GM15510 (cell line): ENCODE measurements around the gene FMR1NB.

Experiments used
- POLR2A ChIP-seq: IDR thresholded peaks from 3 replicates; pipeline ENCODE4 v1.6.1; 2011; ENCODE audit warnings: borderline replicate concordance; ENCODE audit not compliant: insufficient read length; ENCODE audit errors: extremely low read depth

FMR1NB gene, protein sequence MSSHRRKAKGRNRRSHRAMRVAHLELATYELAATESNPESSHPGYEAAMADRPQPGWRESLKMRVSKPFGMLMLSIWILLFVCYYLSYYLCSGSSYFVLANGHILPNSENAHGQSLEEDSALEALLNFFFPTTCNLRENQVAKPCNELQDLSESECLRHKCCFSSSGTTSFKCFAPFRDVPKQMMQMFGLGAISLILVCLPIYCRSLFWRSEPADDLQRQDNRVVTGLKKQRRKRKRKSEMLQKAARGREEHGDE

DNA sequence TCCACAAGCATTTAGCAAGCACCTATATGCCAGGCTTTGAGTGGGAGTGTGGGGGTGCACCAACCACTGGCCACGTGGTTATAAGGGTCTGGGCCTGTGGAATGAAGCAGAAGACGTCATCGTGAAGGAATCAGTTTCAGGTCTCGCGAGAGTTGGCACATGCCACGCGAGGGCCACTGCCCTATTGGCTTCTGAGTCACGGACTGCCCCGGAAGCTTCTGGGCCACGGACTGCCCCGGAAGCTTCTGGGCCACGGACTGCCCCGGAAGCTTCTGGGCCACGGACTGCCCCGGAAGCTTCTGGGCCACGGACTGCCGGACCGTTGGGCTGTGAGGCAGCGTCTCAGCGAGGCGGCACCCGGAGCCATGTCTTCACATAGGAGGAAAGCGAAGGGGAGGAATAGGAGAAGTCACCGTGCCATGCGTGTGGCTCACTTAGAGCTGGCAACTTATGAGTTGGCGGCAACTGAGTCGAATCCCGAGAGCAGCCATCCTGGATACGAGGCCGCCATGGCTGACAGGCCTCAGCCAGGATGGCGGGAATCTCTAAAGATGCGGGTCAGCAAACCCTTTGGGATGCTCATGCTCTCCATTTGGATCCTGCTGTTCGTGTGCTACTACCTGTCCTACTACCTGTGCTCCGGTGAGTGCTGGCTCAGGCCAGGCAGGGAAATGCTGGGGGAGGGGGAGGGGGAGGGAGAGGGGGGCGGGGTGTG is at the start of gene FMR1NB:
Gene FMR1NB (plus strand): TSS at position 300 of the 715 bp plus-strand sequence. CDS start 66 bp downstream, at position 366.
- TF ChIP-seq POLR2A, result no peak

DNA sequence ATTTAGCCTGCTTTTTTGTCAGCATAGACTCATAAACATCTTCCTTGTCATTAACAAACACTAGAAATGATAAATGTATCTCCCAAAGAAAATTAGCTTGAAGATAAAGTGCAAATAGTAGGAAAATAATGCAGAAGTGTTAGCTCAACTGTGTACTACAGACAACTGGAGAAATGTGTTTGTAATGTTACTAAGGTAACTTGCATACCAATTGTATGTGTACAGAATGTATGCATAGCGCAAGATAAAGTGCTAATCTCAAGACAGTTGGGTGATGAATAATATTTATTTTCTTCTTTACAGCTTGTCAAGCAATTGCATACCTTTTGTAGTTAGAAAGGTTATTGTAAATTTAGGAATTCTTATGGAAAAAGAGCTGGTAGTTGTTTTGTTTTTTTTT is 47.3 kb upstream of the FMR1NB start:
- TF ChIP-seq POLR2A, result no peak

DNA sequence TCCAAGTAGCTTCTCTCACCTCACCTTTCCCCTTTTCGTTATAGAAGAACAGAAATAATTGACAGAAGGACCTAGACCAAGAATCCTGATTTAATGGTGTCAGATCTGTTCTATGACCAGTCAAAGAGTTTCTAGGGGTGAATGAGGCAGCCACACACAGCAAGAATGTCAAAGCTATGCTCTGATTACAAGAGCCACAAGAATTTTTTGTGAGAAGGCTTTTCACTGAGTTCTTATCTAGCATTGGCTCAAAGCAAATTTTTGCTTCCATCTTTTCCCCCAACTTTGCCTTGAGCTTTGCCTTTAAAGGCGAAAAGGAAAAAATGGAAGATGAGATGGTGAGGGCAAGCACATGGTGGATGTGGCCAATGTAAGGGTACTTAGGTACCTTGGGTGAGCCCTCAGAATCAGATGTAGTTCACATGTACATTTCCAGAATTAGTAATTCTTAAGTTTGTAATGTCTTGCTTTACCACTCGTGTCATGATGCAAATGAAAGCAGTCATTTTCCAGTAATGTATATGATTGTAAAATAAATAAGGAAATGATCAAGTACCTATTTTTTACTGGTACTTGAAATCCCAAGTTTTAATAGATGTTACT is 45.9 kb upstream of the FMR1NB start:
- no peak for TF ChIP-seq POLR2A

DNA sequence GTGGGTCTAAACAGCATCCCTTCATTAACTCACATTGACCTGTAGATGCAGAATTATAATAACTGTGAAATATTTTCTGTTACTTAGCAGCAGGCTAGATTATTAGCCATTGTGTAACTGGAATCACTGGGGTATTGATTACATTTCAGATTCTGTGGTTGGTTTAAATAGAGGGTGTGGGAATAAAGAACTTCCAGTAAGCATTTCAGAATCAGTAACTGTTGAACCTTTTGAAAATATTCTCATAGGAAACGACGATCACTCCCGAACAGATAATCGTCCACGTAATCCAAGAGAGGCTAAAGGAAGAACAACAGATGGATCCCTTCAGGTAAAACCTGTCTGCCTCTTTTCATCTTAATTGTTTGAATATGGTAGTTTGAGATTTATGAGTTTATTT is 35.9 kb upstream of the FMR1NB start:
- TF ChIP-seq POLR2A, result no peak

DNA sequence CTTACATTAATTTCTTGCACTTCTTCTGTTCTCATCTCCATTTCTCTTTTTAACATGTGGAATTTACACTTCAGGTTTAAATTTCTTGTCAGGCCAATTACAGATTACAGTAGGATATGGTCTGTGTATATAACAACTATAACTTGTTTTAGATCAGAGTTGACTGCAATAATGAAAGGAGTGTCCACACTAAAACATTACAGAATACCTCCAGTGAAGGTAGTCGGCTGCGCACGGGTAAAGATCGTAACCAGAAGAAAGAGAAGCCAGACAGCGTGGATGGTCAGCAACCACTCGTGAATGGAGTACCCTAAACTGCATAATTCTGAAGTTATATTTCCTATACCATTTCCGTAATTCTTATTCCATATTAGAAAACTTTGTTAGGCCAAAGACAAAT is 32.6 kb upstream of the FMR1NB start:
- no peak for TF ChIP-seq POLR2A

DNA sequence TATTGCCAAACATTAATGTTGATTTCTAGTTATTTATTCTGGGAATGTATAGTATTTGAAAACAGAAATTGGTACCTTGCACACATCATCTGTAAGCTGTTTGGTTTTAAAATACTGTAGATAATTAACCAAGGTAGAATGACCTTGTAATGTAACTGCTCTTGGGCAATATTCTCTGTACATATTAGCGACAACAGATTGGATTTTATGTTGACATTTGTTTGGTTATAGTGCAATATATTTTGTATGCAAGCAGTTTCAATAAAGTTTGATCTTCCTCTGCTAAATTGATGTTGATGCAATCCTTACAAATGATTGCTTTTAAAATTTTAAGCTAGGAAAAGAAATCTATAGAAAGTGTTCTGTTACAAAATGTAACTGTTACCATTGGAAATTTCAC is 30.8 kb upstream of the FMR1NB start:
- no peak for TF ChIP-seq POLR2A

DNA sequence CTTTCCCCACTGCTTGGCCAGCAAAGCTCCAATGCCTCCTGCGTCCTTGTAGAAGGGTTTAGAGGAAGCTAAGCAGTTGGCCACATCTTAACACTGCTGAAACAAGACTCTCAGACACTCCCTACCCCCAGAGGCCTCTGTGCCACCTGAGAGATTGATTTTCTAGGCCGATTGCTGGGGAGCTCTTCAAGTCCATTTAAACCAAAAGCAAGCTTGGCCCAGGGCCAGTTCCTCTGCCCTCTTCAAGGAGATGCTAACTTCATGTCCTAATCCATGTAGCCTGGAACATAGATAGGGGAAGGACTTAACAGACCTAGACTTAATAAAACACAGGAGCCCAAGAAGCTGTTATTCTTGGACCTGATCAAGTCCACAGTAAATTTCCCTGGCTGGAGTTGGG is 27.2 kb upstream of the FMR1NB start:
- TF ChIP-seq POLR2A, result no peak

DNA sequence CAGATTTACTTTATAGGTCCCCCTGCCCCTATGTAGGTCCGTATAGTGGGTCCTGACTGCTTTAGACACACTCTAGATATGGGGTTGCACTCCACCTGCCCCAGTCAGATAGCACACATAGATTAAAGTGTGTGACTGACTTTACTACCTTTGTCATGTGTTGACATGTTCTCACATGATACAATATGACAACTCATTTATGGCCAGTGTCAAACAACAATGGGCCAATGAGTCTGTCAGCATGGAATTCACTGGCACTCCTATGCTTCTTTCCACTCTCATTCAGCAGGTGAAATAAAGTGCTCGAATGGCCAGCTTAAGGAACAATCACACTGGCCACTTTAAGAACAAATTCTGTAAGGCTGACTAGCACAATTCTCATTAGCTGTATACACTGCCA is 23.8 kb upstream of the FMR1NB start:
- TF ChIP-seq POLR2A, result no peak

DNA sequence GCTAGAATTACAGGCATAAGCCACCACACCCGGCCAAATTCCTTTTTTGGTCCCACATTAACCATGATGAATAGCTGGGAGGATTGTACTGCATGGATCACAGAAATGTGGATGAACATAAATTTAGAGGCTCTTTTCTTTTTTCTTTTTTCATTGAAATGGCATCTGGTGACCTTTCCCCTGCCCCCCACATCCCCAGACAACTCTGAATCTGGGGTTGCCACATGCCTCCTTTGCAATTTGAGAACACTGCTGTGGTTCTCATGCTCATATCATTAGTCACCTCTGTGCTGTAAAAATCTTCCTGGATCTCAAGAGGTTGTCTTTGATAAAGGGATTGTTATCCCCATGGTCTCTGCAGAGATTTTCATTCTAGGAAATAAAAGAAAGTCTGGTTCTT is 22.8 kb upstream of the FMR1NB start:
- no peak for TF ChIP-seq POLR2A

DNA sequence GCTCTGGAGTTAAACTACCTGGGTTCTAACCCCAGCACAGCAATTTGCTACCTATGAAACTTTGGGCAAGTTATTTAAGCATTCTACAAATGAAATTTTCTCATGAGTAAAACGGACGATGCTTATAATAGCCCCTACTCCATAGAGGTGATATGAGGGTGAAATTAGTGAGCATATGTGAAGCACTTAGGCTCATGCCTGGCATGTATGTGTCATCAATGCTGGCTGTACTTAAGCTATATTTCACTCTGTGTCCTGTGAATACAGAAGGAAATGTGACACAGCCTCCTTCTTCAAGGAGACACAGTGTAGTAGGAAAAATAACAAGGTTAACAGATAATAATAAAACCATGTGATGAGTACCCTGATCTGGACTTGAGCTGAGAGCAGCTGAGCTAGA is 20.4 kb upstream of the FMR1NB start:
- no peak for TF ChIP-seq POLR2A

DNA sequence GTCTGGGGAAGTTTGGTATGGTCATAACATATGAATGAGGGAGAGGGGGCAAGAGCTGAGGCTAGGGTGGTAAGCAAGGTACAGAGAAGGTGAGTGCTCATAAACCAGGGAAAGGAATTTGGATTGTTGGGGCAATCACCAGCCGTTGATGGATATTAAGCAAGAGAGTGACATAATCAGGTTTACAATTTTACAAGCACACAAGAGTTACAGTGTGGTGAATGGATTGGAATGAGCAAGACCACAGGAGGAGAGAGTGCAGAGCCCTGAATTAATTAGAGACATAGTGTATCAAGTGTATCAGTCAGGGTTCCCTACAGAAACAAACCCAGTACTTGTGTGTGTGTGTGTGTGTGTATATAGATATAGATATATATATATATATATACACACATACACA is 18.7 kb upstream of the FMR1NB start:
- TF ChIP-seq POLR2A, result no peak

DNA sequence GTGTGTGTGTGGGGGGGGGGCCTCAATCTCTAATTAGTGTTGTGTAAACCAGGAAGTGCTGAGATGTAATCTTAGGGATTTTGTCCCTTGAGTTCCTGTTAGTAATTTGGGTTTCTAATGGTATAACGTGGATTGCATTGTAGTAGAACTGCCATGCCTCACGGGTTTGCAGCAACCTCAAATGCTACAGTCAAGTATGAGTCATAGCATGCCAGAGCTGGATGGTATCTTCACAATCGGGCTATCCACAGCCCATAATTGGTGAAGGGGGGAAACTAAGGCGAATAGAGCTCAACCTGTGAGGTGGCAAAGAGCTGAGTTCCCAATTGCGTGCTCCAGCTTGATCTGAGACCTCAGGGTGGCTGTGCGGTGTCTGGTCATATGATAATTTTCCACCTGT is 2.2 kb upstream of the FMR1NB start:
- TF ChIP-seq POLR2A, result no peak

DNA sequence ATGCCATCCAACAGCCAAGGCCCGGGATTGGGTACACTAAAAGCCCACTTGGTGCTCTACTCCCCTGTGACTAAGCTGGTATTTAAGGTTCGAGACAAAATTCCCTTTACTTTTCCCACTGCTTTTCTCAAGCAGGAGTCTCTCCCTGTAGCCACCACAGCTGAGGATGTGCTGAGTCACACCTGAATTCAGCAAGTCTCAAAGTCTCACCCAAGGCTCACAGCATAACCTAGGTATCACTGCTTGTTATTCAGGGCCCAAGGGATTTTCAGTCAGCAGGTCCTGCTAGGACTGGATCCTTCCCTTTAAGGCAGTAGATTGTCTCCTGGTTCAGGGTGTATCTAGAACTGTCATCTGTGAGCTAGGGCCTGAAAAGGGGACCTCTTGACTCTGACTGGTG is 39.2 kb downstream of the FMR1NB start:
- TF ChIP-seq POLR2A, result no peak

DNA sequence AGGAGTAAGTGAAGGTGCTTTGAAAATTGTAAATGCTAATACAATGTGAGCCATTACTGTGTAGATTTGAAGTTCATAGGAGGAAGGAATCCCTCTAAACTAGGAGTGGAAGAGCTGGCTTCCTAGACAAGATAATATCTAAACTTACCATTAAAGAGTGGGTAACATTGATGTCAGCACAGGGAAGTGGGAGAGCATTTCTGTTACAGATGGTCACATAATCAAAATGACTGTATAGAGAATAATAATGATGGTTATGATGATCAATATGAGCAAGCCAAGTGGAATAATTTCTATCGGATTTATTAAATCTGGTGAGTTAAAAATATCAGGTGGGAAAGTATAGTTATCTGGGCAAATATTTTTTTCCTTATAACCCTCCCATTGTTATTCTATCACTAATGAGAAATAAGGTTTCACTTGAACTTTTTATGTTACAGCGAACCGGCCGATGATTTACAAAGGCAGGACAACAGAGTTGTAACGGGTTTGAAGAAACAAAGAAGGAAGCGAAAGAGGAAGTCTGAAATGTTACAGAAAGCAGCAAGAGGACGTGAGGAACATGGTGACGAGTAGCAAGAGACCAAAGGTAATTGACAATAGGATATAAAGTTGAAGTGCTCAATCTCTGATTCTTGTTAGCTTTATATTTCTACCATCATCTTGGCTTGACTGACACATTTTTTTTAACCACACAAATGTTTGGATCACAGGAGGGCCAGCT is 43.5 kb downstream of the FMR1NB start:
- no peak for TF ChIP-seq POLR2A

DNA sequence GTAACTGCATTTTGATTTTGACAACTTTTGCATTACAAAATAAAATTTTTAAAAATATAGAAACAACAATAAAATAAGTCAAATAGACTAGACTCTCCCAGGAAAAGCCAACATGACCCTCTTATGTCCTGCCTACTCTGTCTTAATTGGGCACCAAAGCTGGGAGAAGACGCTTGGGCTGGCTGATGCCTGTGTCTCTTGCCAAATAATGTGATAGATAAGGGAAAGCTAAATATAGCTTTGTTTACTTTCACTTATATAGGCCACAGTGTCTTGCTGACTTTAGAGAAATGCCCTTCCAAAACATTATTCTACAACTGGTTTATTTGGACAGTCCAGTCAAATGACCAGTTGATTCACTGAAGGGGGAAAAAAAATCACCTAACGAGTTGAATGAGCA is 54.2 kb downstream of the FMR1NB start:
- TF ChIP-seq POLR2A, result no peak

DNA sequence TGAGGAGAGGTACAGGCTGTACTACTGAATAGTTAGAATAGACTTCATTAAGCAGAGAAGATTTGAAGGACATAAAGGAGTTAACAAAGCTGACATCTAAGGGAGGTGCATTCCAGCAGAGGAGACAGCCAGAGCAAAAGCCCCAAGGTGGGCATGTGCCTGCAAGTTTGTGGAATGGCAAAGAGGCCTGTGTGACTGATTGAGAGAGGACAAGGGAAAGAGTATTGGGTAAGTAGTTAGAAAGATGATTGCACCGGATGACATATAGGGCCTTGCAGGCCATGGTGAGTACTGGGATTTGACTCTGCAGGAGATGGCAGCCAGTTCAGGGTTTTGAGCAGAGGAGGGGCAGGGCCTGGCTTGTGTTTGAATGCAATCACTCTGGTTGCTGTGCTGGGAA is 55.9 kb downstream of the FMR1NB start:
- TF ChIP-seq POLR2A, result no peak

DNA sequence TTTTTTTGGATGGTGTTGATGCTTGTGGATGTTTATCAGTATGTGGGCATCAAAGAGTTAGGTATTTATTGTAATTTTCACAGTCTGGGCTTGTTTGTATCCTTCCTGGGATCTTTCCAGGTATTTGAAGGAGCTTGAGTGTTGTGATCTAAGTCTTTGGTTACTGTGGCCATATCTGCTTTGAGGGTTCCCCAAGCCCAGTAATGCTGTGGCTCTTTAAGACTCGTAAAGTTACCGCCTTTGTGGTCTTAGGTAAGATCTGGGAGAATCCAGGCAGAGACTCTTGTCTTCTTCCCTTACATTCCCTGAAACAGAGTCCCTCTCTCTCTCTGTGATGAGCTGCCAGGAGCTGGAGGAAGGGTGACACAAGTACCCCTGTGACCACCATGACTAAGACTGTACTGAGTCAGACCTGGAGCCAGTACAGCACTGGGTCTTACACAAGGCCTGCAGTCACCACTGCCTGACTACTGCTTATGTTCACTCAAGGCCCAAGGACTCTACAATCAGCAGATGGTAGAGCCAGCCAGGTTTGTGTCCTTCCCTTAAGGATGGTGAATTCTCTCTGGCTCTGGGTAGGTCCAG is 62.2 kb downstream of the FMR1NB start:
- no peak for TF ChIP-seq POLR2A
